Astrocyte of the spinal cord (primary cell): ENCODE data around the gene OR2A12.

ENCODE experiments used
- DNase-seq: peaks from one replicate; pipeline ENCODE4 v3.0.0; 2011; ENCODE audit warnings: low read depth, low spot score
- H3K4me3 ChIP-seq: 2 replicates; pipeline ENCODE4 v1.5.1; 2011; ENCODE audit warnings: low read depth, mild to moderate bottlenecking, low read length, moderate library complexity
- in situ Hi-C: cut with HindIII; loops from 2 replicates; pipeline ENCODE4 v1.10.0; 2017; ENCODE audit warnings: low sequenced_read_pairs
- TF ChIP-seq, protein P1 (sequence below): IDR thresholded peaks from 2 replicates; pipeline ENCODE4 v1.5.1; 2012; ENCODE audit warnings: low read depth, mild to moderate bottlenecking, low read length, inconsistent platforms

Gene OR2A12

DNA sequence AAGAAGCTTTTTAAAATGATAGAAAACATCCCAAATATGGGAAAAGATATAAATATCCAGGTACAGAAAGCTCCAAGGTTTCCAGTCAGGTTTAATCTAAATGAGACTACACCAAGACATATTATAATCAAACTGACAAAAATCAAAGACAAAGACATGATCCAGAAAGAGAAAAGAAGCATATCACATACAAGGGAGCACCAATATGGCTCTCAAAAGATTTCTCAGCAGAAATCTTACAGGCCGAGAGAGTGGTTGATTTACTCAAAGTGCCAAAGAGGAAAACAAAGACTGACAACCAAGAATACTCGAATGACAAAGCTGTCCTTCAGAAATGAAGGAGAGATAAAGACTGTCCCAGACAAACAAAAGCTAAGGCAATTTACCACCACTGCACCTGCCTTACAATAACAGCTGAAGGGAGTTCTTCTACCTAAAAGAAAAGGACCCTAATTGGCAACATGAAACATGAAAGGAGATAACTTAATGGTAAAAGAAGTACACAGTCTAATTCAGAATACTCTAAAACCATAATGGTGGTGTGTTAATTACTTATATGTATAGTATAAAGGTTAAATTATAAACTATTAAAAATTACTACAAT lies 62.2 kb downstream of the OR2A12 start:
- in situ Hi-C loops: no loop called here
- TF ChIP-seq, protein P1, sequence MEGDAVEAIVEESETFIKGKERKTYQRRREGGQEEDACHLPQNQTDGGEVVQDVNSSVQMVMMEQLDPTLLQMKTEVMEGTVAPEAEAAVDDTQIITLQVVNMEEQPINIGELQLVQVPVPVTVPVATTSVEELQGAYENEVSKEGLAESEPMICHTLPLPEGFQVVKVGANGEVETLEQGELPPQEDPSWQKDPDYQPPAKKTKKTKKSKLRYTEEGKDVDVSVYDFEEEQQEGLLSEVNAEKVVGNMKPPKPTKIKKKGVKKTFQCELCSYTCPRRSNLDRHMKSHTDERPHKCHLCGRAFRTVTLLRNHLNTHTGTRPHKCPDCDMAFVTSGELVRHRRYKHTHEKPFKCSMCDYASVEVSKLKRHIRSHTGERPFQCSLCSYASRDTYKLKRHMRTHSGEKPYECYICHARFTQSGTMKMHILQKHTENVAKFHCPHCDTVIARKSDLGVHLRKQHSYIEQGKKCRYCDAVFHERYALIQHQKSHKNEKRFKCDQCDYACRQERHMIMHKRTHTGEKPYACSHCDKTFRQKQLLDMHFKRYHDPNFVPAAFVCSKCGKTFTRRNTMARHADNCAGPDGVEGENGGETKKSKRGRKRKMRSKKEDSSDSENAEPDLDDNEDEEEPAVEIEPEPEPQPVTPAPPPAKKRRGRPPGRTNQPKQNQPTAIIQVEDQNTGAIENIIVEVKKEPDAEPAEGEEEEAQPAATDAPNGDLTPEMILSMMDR: no peak
- no peak overlapping the region for H3K4me3 ChIP-seq
- no peak for DNase-seq
